ENCODE results near the gene OSBP2. TPM values are rescaled to one million over a fixed set of nuclear protein-coding genes. Genes with fewer than 3 reads are reported as not detected.

Gene OSBP2
- total RNA-seq, 1 experiment from 2014 or later = 10.2 TPM

- CTCF ChIA-PET = no interaction called here
Measured at GRCh38 chr22:30847583-30847982, 152.9 kb downstream of the OSBP2 start.

DNA sequence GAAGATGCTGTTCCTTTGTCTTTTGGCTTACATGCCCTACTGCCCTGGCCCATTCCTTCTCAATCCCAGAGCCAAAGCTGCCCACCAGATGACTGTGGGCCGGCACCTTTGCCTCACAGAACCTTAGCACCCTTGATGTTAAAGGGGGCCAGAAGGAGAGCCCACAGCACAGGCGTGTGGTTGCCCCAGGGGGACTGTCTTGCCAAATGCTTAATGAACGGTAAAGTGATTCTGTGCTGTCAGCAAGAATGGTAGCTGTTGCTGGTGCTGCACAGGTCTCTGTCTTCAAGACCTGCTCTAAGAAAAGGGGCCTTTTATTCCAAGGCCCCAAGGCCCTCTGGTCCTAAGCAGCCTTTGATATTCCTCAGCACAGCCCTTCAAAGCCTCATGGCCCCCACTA lies 160.6 kb downstream of the OSBP2 start:
- intact Hi-C loops (cut with micrococcal nuclease) = no loop called here
- no peak overlapping the region for H3K4me2 ChIP-seq (ENCODE audit: low read length)
- no peak overlapping the region for H3K9ac ChIP-seq (ENCODE audit: low read length)
- H3K9me3 ChIP-seq (ENCODE audit: low read length) = no peaks in the 10 kb centered on the region
- TF ChIP-seq EZH2phosphoT487 (IDR thresholded peaks at IDR 0.05; ENCODE audit: borderline replicate concordance, low read length) (no peak), EZH2 (IDR thresholded peaks at IDR 0.05; ENCODE audit: low read length, unreplicated experiment) (no peak)
- TF ChIP-seq, protein P1, sequence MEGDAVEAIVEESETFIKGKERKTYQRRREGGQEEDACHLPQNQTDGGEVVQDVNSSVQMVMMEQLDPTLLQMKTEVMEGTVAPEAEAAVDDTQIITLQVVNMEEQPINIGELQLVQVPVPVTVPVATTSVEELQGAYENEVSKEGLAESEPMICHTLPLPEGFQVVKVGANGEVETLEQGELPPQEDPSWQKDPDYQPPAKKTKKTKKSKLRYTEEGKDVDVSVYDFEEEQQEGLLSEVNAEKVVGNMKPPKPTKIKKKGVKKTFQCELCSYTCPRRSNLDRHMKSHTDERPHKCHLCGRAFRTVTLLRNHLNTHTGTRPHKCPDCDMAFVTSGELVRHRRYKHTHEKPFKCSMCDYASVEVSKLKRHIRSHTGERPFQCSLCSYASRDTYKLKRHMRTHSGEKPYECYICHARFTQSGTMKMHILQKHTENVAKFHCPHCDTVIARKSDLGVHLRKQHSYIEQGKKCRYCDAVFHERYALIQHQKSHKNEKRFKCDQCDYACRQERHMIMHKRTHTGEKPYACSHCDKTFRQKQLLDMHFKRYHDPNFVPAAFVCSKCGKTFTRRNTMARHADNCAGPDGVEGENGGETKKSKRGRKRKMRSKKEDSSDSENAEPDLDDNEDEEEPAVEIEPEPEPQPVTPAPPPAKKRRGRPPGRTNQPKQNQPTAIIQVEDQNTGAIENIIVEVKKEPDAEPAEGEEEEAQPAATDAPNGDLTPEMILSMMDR (conservative IDR thresholded peaks at IDR 0.05; ENCODE audit: low read depth, low read length) = no peak
- H3K79me2 ChIP-seq (ENCODE audit: low read length) = no peaks in the 10 kb centered on the region
- no peaks in the 10 kb centered on the region for H3K27me3 ChIP-seq (ENCODE audit: low read length)
- ChIA-PET CTCF (no interaction called here), POLR2A (ENCODE audit: unreplicated experiment) (no interaction called here)
- no TSS peak for BruUV-seq (replicated peaks)
- DNase-seq (no peak), ATAC-seq (no peak)
- no peak overlapping the region for H3K27ac ChIP-seq (ENCODE audit: low read length)
- no peaks in the 10 kb centered on the region for H3K4me1 ChIP-seq (ENCODE audit: insufficient read depth, low read length)
- no peak overlapping the region for H3K4me3 ChIP-seq (ENCODE audit: low read length)
- H3F3A ChIP-seq (ENCODE audit: low read length, unreplicated experiment) = no peaks in the 10 kb centered on the region
- no peak overlapping the region for H2AFZ ChIP-seq (ENCODE audit: low read length)
- no peaks in the 10 kb centered on the region for H3K9me2 ChIP-seq (replicated peaks; ENCODE audit: low read length)
- no peaks in the 10 kb centered on the region for H4K20me1 ChIP-seq (ENCODE audit: low read length)
- H3K36me3 ChIP-seq (ENCODE audit: low read depth, low read length) = no peaks in the 10 kb centered on the region

More at GRCh38 chr22:30847583-30847982, 152.9 kb downstream of the OSBP2 start:
- no peak overlapping the region for H3K4me2 ChIP-seq (ENCODE audit: low read length)
- ATAC-seq = no peak
- POLR2A ChIA-PET (ENCODE audit: unreplicated experiment) = no interaction called here
- no peaks in the 10 kb centered on the region for H3K4me1 ChIP-seq (ENCODE audit: insufficient read depth, low read length)
- H3K9ac ChIP-seq (ENCODE audit: low read length) = no peak overlapping the region
- DNase-seq = no peak
- H3K27me3 ChIP-seq (ENCODE audit: low read length) = no peaks in the 10 kb centered on the region
- H3K4me3 ChIP-seq (ENCODE audit: low read length) = no peak overlapping the region
- no peaks in the 10 kb centered on the region for H3K9me2 ChIP-seq (replicated peaks; ENCODE audit: low read length)
- TF ChIP-seq, protein P1 (conservative IDR thresholded peaks at IDR 0.05; ENCODE audit: low read depth, low read length) = no peak
- TF ChIP-seq EZH2 (IDR thresholded peaks at IDR 0.05; ENCODE audit: low read length, unreplicated experiment) (no peak), EZH2phosphoT487 (IDR thresholded peaks at IDR 0.05; ENCODE audit: borderline replicate concordance, low read length) (no peak)
- no peak overlapping the region for H2AFZ ChIP-seq (ENCODE audit: low read length)
- H3K27ac ChIP-seq (ENCODE audit: low read length) = no peak overlapping the region
- no peaks in the 10 kb centered on the region for H3K9me3 ChIP-seq (ENCODE audit: low read length)
- no peaks in the 10 kb centered on the region for H4K20me1 ChIP-seq (ENCODE audit: low read length)
- no peaks in the 10 kb centered on the region for H3F3A ChIP-seq (ENCODE audit: low read length, unreplicated experiment)
- H3K79me2 ChIP-seq (ENCODE audit: low read length) = no peaks in the 10 kb centered on the region
- BruUV-seq (replicated peaks) = no TSS peak
- no peaks in the 10 kb centered on the region for H3K36me3 ChIP-seq (ENCODE audit: low read depth, low read length)
- intact Hi-C loops (cut with micrococcal nuclease) = loop anchor here (10.0 kb wide), 1 partner anchor 67 kb away; no protein-coding TSS in a partner anchor

GRCh38 chr22:30855677-30856518 lies 161.2 kb downstream of the OSBP2 start:
- H3K9me3 ChIP-seq (ENCODE audit: low read length) = no peaks in the 10 kb centered on the region
- DNase-seq = no peak
- H2AFZ ChIP-seq (ENCODE audit: low read length) = no peak overlapping the region
- no peaks in the 10 kb centered on the region for H3K27me3 ChIP-seq (ENCODE audit: low read length)
- TF ChIP-seq EZH2phosphoT487 (IDR thresholded peaks at IDR 0.05; ENCODE audit: borderline replicate concordance, low read length) (no peak), EZH2 (IDR thresholded peaks at IDR 0.05; ENCODE audit: low read length, unreplicated experiment) (no peak)
- TF ChIP-seq, protein P1 (conservative IDR thresholded peaks at IDR 0.05; ENCODE audit: low read depth, low read length) = no peak
- no peak overlapping the region for H3K27ac ChIP-seq (ENCODE audit: low read length)
- no peaks in the 10 kb centered on the region for H3K4me1 ChIP-seq (ENCODE audit: insufficient read depth, low read length)
- H3F3A ChIP-seq (ENCODE audit: low read length, unreplicated experiment) = no peaks in the 10 kb centered on the region
- BruUV-seq (replicated peaks) = no TSS peak
- ChIA-PET CTCF (no interaction called here), POLR2A (ENCODE audit: unreplicated experiment) (no interaction called here)
- no peaks in the 10 kb centered on the region for H3K9me2 ChIP-seq (replicated peaks; ENCODE audit: low read length)
- H3K4me3 ChIP-seq (ENCODE audit: low read length) = no peak overlapping the region
- H3K4me2 ChIP-seq (ENCODE audit: low read length) = no peak overlapping the region
- no peaks in the 10 kb centered on the region for H3K79me2 ChIP-seq (ENCODE audit: low read length)
- no peak for ATAC-seq
- no peaks in the 10 kb centered on the region for H4K20me1 ChIP-seq (ENCODE audit: low read length)
- intact Hi-C loops (cut with micrococcal nuclease) = no loop called here
- H3K9ac ChIP-seq (ENCODE audit: low read length) = no peak overlapping the region
- H3K36me3 ChIP-seq (ENCODE audit: low read depth, low read length) = no peaks in the 10 kb centered on the region

Measured in PC-3 (cell line).